ENCODE data around the gene TSHZ2. TPM values are rescaled to one million over a fixed set of nuclear protein-coding genes. Genes with fewer than 3 reads are reported as not detected.

The TSHZ2 gene
- total and polyA plus RNA-seq, 9 of the 15 experiments (the other 6 are each of a cell fraction or from before 2014, with no cell fraction given), result 0.03 to 0.20 (median 0.05) TPM; not detected in 4

DNA sequence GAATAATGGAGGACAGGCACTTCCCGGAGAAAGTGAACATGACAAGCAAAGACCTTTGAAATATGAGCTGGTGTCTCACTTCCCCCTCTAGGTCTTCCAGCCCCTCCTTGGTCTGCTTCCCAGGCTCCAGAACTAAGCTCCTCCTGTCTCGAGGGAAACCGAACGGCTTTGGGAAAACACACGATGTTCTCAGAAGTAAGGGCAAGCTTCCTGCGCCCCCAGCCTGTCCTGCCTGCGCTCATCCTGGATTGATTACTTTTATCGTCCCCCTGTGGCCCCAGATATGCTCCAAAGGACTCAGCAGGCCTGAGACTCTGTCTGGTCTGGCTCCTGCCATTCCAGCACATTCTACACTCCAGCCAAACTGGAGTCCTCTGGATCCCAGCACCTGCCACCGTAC lies 538.1 kb downstream of the TSHZ2 start (continued):
- TF ChIP-seq, protein P1, sequence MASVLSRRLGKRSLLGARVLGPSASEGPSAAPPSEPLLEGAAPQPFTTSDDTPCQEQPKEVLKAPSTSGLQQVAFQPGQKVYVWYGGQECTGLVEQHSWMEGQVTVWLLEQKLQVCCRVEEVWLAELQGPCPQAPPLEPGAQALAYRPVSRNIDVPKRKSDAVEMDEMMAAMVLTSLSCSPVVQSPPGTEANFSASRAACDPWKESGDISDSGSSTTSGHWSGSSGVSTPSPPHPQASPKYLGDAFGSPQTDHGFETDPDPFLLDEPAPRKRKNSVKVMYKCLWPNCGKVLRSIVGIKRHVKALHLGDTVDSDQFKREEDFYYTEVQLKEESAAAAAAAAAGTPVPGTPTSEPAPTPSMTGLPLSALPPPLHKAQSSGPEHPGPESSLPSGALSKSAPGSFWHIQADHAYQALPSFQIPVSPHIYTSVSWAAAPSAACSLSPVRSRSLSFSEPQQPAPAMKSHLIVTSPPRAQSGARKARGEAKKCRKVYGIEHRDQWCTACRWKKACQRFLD (CRISPR knock-in tag; IDR thresholded peaks at IDR 0.05), result no peak
- TF ChIP-seq, protein P2, sequence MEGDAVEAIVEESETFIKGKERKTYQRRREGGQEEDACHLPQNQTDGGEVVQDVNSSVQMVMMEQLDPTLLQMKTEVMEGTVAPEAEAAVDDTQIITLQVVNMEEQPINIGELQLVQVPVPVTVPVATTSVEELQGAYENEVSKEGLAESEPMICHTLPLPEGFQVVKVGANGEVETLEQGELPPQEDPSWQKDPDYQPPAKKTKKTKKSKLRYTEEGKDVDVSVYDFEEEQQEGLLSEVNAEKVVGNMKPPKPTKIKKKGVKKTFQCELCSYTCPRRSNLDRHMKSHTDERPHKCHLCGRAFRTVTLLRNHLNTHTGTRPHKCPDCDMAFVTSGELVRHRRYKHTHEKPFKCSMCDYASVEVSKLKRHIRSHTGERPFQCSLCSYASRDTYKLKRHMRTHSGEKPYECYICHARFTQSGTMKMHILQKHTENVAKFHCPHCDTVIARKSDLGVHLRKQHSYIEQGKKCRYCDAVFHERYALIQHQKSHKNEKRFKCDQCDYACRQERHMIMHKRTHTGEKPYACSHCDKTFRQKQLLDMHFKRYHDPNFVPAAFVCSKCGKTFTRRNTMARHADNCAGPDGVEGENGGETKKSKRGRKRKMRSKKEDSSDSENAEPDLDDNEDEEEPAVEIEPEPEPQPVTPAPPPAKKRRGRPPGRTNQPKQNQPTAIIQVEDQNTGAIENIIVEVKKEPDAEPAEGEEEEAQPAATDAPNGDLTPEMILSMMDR (IDR thresholded peaks at IDR 0.05 in 2 of 3, conservative IDR thresholded peaks at IDR 0.05 in 1 of 3; ENCODE audit: insufficient read depth in 2 of 3, low read depth in 1 of 3, low read length in 3 of 3), result no peak
- TF ChIP-seq VEZF1 (CRISPR knock-in tag; IDR thresholded peaks at IDR 0.05), result no peak
- TF ChIP-seq NELFE (IDR thresholded peaks at IDR 0.05; ENCODE audit: insufficient read depth, insufficient read length), result no peak

- DNase-seq (ENCODE audit: extremely low read depth in 1 of 4, low spot score in 3 of 4) (peak in 1 of 4 experiments; percentile 14), ATAC-seq (peak; percentile 39; the same call in 2 of the 3 replicates), FAIRE-seq (no peak)
- WGBS (ENCODE audit: insufficient coverage, low coverage, missing lambda C conversion rate), result 11% methylated on average over 8 of the region's 8 CpGs
- no TSS peak for BruUV-seq (replicated peaks)
- Histone ChIP-seq H3K9me1 (ENCODE audit: control insufficient read depth, insufficient read depth, low read length) (no peaks in the 10 kb centered on the region), H3K9ac (ENCODE audit: insufficient read depth in 1 of 2, low read depth in 2 of 2, low read length in 2 of 2) (0 out of 4 replicates have a peak overlapping the region, but pooled peaks of 1 of the 2 experiments have one; percentile 48), H3K27ac (ENCODE audit: extremely low read depth, low read depth, low read length) (no peak overlapping the region), H3K9me3 (replicated peaks; ENCODE audit: control insufficient read depth, insufficient read depth, low read depth, low read length) (no peaks in the 10 kb centered on the region), H3K4me1 (replicated peaks in 1 of 2; ENCODE audit: control insufficient read depth in 2 of 2, insufficient read depth in 2 of 2, low read length in 2 of 2) (peaks cover 0 to 3% of the 10 kb centered on the region in 2 experiments; a peak in 1 of 5 replicates), H2AFZ (ENCODE audit: low read depth, low read length) (no peak overlapping the region), H3K27me3 (ENCODE audit: control insufficient read depth in 2 of 2, insufficient read depth in 2 of 2, low read length in 2 of 2) (peaks cover 0 to 5% of the 10 kb centered on the region in 2 experiments; a peak in 3 of 5 replicates), H3K79me2 (ENCODE audit: control insufficient read depth, insufficient read depth, low read length) (no peaks in the 10 kb centered on the region), H3K4me3 (no peak overlapping the region), H3K4me2 (ENCODE audit: insufficient read depth, low read length) (no peak overlapping the region), H4K20me1 (replicated peaks; ENCODE audit: control insufficient read depth, insufficient read depth, low read length) (no peaks in the 10 kb centered on the region), H3K36me3 (ENCODE audit: control insufficient read depth, insufficient read depth, low read length) (no peaks in the 10 kb centered on the region)
- in situ Hi-C loops (cut with MboI), result no loop called here
- ChIA-PET CTCF (ENCODE audit: low intra/inter-chr PET ratio) (no interaction called here), POLR2A (interaction anchor here (0.6 kb wide), 1 partner anchor 32 kb away, joined by 4 read pairs; no protein-coding TSS in a partner anchor)
- intact Hi-C loops (cut with micrococcal nuclease), result no loop called here
- TF ChIP-seq HNRNPL (IDR thresholded peaks at IDR 0.05; ENCODE audit: low read depth, low read length) (no peak), CBX1 (IDR thresholded peaks at IDR 0.05; ENCODE audit: low read depth) (no peak; the same call in 1 of the 2 replicates), USF2 (CRISPR knock-in tag; IDR thresholded peaks at IDR 0.05) (peak; percentile 51), NFIC (IDR thresholded peaks at IDR 0.05) (peak; percentile 54), CBFA2T2 (conservative IDR thresholded peaks at IDR 0.05) (0 out of 2 replicates have a peak, but pooled peaks have one; percentile 18), ELF1 (tag; IDR thresholded peaks at IDR 0.05) (no peak)
These were observed 538.5 kb downstream of the TSHZ2 start for GRCh38 chr20:53510704-53511103.
